ENCODE measurements around the gene NMD3.

DNA sequence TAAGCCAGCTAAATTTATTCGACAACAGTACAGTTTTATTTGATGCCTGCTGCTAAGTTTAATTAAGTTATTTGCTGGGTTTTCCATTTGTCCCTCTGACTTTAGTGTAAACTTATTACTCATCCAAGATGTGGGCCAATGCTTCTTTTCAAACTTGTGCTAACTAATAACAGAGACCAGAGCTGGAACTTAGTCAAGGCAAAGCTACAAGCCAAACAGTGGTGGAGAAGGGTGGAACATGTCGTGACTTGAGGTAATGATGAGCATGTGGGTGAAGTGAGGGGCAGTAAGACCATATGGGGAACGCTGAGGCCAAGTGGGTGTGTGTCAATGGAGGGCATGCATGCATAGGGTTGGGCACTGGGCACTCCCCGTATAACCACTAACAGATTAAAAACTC is 63.9 kb downstream of the NMD3 start:
- TF ChIP-seq, protein P1, sequence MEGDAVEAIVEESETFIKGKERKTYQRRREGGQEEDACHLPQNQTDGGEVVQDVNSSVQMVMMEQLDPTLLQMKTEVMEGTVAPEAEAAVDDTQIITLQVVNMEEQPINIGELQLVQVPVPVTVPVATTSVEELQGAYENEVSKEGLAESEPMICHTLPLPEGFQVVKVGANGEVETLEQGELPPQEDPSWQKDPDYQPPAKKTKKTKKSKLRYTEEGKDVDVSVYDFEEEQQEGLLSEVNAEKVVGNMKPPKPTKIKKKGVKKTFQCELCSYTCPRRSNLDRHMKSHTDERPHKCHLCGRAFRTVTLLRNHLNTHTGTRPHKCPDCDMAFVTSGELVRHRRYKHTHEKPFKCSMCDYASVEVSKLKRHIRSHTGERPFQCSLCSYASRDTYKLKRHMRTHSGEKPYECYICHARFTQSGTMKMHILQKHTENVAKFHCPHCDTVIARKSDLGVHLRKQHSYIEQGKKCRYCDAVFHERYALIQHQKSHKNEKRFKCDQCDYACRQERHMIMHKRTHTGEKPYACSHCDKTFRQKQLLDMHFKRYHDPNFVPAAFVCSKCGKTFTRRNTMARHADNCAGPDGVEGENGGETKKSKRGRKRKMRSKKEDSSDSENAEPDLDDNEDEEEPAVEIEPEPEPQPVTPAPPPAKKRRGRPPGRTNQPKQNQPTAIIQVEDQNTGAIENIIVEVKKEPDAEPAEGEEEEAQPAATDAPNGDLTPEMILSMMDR (IDR thresholded peaks at IDR 0.05; ENCODE audit: poor library complexity, severe bottlenecking), result no peak
- TF ChIP-seq EZH2 (IDR thresholded peaks at IDR 0.05; ENCODE audit: borderline replicate concordance, insufficient read depth, low read length, poor library complexity, severe bottlenecking), result no peak

All from neural cell (in vitro differentiated cells).